DMS53 (cell line): ENCODE measurements around the gene CDX2.
"Not testable (repeated sequence)": the region's sequence is repeated elsewhere in the genome, so short reads cannot be mapped to it uniquely, and the experiment has no call there.

Experiments used
- DNase-seq: peaks from one replicate; lab custom pipeline; 2025; lab: John Stamatoyannopoulos, UW

CDX2 gene

GRCh38 chr13:27964741-27965323 lies 4.3 kb downstream of the CDX2 start:
- no peak for DNase-seq

- DNase-seq: not testable (repeated sequence)
Observed at GRCh38 chr13:27964206-27964605, 4.9 kb downstream of the CDX2 start.

- no peak for DNase-seq
Observed at GRCh38 chr13:27963491-27963890, 5.6 kb downstream of the CDX2 start.

GRCh38 chr13:27962982-27963381 lies 6.1 kb downstream of the CDX2 start:
- DNase-seq: no peak

GRCh38 chr13:27962128-27962841 lies 6.8 kb downstream of the CDX2 start:
- no peak for DNase-seq

- no peak for DNase-seq
Observed at GRCh38 chr13:27961227-27962085, 7.7 kb downstream of the CDX2 start.

- DNase-seq: peak; percentile 97
Observed at GRCh38 chr13:27960362-27961226, 8.5 kb downstream of the CDX2 start.

GRCh38 chr13:27959976-27960361 lies 9.1 kb downstream of the CDX2 start:
- no peak for DNase-seq

- DNase-seq: no peak
Observed at GRCh38 chr13:27956576-27957300, 12.4 kb downstream of the CDX2 start.

- no peak for DNase-seq
Observed at GRCh38 chr13:27955014-27955591, 14.0 kb downstream of the CDX2 start.

GRCh38 chr13:27954406-27954851 lies 14.7 kb downstream of the CDX2 start:
- peak; percentile 85 for DNase-seq

- DNase-seq: peak; percentile 92
Observed at GRCh38 chr13:27953676-27954405, 15.3 kb downstream of the CDX2 start.

- DNase-seq: peak; percentile 65
Observed at GRCh38 chr13:27952876-27953675, 16.0 kb downstream of the CDX2 start.

- no peak for DNase-seq
Observed at GRCh38 chr13:27942972-27943371, 26.1 kb downstream of the CDX2 start.

- peak; percentile 47 for DNase-seq
Observed at GRCh38 chr13:27933580-27934328, 35.4 kb downstream of the CDX2 start.

- DNase-seq: no peak
Observed at GRCh38 chr13:27933118-27933517, 36.0 kb downstream of the CDX2 start.

GRCh38 chr13:27929868-27930267 lies 39.2 kb downstream of the CDX2 start:
- DNase-seq: no peak
